ENCODE measurements around the gene PDE7B.

- TF ChIP-seq, protein P1, sequence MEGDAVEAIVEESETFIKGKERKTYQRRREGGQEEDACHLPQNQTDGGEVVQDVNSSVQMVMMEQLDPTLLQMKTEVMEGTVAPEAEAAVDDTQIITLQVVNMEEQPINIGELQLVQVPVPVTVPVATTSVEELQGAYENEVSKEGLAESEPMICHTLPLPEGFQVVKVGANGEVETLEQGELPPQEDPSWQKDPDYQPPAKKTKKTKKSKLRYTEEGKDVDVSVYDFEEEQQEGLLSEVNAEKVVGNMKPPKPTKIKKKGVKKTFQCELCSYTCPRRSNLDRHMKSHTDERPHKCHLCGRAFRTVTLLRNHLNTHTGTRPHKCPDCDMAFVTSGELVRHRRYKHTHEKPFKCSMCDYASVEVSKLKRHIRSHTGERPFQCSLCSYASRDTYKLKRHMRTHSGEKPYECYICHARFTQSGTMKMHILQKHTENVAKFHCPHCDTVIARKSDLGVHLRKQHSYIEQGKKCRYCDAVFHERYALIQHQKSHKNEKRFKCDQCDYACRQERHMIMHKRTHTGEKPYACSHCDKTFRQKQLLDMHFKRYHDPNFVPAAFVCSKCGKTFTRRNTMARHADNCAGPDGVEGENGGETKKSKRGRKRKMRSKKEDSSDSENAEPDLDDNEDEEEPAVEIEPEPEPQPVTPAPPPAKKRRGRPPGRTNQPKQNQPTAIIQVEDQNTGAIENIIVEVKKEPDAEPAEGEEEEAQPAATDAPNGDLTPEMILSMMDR (IDR thresholded peaks at IDR 0.05; ENCODE audit: low read depth, low read length, missing input control), result no peak
- TF ChIP-seq MAX (IDR thresholded peaks at IDR 0.05), result no peak
- TF ChIP-seq, protein P2, sequence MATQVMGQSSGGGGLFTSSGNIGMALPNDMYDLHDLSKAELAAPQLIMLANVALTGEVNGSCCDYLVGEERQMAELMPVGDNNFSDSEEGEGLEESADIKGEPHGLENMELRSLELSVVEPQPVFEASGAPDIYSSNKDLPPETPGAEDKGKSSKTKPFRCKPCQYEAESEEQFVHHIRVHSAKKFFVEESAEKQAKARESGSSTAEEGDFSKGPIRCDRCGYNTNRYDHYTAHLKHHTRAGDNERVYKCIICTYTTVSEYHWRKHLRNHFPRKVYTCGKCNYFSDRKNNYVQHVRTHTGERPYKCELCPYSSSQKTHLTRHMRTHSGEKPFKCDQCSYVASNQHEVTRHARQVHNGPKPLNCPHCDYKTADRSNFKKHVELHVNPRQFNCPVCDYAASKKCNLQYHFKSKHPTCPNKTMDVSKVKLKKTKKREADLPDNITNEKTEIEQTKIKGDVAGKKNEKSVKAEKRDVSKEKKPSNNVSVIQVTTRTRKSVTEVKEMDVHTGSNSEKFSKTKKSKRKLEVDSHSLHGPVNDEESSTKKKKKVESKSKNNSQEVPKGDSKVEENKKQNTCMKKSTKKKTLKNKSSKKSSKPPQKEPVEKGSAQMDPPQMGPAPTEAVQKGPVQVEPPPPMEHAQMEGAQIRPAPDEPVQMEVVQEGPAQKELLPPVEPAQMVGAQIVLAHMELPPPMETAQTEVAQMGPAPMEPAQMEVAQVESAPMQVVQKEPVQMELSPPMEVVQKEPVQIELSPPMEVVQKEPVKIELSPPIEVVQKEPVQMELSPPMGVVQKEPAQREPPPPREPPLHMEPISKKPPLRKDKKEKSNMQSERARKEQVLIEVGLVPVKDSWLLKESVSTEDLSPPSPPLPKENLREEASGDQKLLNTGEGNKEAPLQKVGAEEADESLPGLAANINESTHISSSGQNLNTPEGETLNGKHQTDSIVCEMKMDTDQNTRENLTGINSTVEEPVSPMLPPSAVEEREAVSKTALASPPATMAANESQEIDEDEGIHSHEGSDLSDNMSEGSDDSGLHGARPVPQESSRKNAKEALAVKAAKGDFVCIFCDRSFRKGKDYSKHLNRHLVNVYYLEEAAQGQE (IDR thresholded peaks at IDR 0.05), result no peak
Observed at GRCh38 chr6:136016228-136017225, 165.0 kb downstream of the PDE7B start.
